ENCODE measurements around the gene MYO1E.

DNA sequence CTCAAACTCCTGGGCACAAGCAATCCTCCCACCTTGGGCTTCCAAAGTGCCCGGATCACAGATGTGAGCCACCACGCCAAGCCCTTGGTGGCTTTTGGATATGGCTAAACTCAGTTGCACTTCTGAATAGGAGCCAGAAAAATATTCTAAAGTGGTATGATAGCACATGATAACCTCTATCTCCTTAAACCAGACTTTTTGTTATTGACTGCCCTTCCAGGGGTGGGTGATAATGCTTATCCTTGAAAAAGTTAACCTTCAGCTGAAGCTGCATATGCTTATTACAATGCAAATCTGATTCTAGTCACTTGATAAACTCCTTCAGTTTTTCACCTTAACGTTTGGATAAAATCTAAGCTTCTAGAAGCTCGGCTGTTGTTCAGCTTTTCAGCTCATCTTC is 261.4 kb downstream of the MYO1E start:
- TF ChIP-seq, protein P1, sequence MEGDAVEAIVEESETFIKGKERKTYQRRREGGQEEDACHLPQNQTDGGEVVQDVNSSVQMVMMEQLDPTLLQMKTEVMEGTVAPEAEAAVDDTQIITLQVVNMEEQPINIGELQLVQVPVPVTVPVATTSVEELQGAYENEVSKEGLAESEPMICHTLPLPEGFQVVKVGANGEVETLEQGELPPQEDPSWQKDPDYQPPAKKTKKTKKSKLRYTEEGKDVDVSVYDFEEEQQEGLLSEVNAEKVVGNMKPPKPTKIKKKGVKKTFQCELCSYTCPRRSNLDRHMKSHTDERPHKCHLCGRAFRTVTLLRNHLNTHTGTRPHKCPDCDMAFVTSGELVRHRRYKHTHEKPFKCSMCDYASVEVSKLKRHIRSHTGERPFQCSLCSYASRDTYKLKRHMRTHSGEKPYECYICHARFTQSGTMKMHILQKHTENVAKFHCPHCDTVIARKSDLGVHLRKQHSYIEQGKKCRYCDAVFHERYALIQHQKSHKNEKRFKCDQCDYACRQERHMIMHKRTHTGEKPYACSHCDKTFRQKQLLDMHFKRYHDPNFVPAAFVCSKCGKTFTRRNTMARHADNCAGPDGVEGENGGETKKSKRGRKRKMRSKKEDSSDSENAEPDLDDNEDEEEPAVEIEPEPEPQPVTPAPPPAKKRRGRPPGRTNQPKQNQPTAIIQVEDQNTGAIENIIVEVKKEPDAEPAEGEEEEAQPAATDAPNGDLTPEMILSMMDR (IDR thresholded peaks at IDR 0.05) = no peak
- TF ChIP-seq POLR2A (IDR thresholded peaks at IDR 0.05) = no peak

All from uterus (tissue), 2 donors.